Measurements from ENCODE around the gene CLMN. TPM values are rescaled to one million over a fixed set of nuclear protein-coding genes. Genes with fewer than 3 reads are reported as not detected.

The CLMN gene
- total RNA-seq, 5 donors from 2014 or later (not counting 1 experiment from before 2014, with no cell fraction given) = 0.68 to 2.2 (median 0.99) TPM

DNA sequence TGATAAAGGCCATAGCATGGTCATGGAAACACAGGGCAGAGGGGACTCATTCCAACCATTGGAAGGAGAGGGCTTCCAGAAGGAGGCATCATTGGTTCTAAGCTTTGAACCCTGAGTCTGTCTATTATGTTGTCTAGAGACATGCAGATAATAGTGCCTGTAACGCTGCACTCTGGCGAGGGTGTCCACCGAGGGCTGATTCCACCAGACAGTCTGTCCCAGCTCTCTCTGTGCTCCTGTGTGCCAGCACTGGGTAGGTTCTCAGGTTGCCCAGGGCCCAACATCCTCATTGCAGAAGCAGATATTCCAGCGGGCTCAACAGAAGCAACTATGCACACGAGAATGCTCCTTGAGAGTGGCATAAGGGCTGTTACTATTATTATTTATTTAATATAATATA lies 18.7 kb upstream of the CLMN start:
- peaks cover 27 to 31% of the 10 kb centered on the region in 2 donors for H3K27me3 Mint-ChIP-seq
- no peak for DNase-seq
- H3K4me1 Mint-ChIP-seq = no peaks in the 10 kb centered on the region
- WGBS (ENCODE audit: insufficient coverage) = 68% methylated on average over 3 of the region's 5 CpGs
- H3K27ac Mint-ChIP-seq = no peak overlapping the region
- H3K36me3 Mint-ChIP-seq = no peaks in the 10 kb centered on the region
- H3K4me3 ChIP-seq (ENCODE audit: control insufficient read depth in 1 of 2, extremely low read depth in 1 of 2, low read length in 1 of 2) = no peak overlapping the region
- POLR2A ChIA-PET = no interaction called here
- H3K27me3 ChIP-seq (replicated peaks in 1 of 2; ENCODE audit: control insufficient read depth in 2 of 2, extremely low read depth in 1 of 2, insufficient read depth in 2 of 2, low read length in 1 of 2) = peaks cover 3 to 35% of the 10 kb centered on the region in 2 experiments
- no peak overlapping the region for H3K27ac ChIP-seq (ENCODE audit: low read length)
- no peaks in the 10 kb centered on the region for H3K4me1 ChIP-seq (ENCODE audit: control insufficient read depth in 1 of 2, extremely low read depth in 1 of 2, insufficient read depth in 2 of 2, low read length in 2 of 2)
- no peak for ATAC-seq (replicated peaks in 1 of 4)
- no peak overlapping the region for H3K4me3 Mint-ChIP-seq
- H3K36me3 ChIP-seq (ENCODE audit: control insufficient read depth in 2 of 2, extremely low read depth in 1 of 2, insufficient read depth in 1 of 2, low read length in 1 of 2) = no peaks in the 10 kb centered on the region
- H3K9me3 ChIP-seq = no peaks in the 10 kb centered on the region
- CTCF ChIA-PET = no interaction called here
- H3K9me3 Mint-ChIP-seq = no peaks in the 10 kb centered on the region

GRCh38 chr14:95337041-95337595 lies 17.4 kb upstream of the CLMN start:
- Histone ChIP-seq H3K27ac (ENCODE audit: low read length) (no peak overlapping the region), H3K27me3 (replicated peaks in 1 of 2; ENCODE audit: control insufficient read depth in 2 of 2, extremely low read depth in 1 of 2, insufficient read depth in 2 of 2, low read length in 1 of 2) (peaks cover 3 to 34% of the 10 kb centered on the region in 2 experiments), H3K9me3 (no peaks in the 10 kb centered on the region), H3K4me1 (ENCODE audit: control insufficient read depth in 1 of 2, extremely low read depth in 1 of 2, insufficient read depth in 2 of 2, low read length in 2 of 2) (no peaks in the 10 kb centered on the region), H3K4me3 (ENCODE audit: control insufficient read depth in 1 of 2, extremely low read depth in 1 of 2, low read length in 1 of 2) (no peak overlapping the region), H3K36me3 (ENCODE audit: control insufficient read depth in 2 of 2, extremely low read depth in 1 of 2, insufficient read depth in 1 of 2, low read length in 1 of 2) (no peaks in the 10 kb centered on the region)
- no peaks in the 10 kb centered on the region for H3K9me3 Mint-ChIP-seq
- no peak for ATAC-seq (replicated peaks in 1 of 4)
- no peak for DNase-seq
- ChIA-PET POLR2A (no interaction called here), CTCF (interaction anchor here in 1 of 2 donors (0.6 kb wide), 1 partner anchor 326 kb away, joined by 3 read pairs; no protein-coding TSS in a partner anchor)
- H3K36me3 Mint-ChIP-seq = no peaks in the 10 kb centered on the region
- no peaks in the 10 kb centered on the region for H3K4me1 Mint-ChIP-seq
- H3K27me3 Mint-ChIP-seq = peaks cover 27 to 34% of the 10 kb centered on the region in 2 donors
- no peak overlapping the region for H3K27ac Mint-ChIP-seq
- H3K4me3 Mint-ChIP-seq = no peak overlapping the region
- 83% methylated on average over 4 of the region's 10 CpGs for WGBS (ENCODE audit: insufficient coverage)

DNA sequence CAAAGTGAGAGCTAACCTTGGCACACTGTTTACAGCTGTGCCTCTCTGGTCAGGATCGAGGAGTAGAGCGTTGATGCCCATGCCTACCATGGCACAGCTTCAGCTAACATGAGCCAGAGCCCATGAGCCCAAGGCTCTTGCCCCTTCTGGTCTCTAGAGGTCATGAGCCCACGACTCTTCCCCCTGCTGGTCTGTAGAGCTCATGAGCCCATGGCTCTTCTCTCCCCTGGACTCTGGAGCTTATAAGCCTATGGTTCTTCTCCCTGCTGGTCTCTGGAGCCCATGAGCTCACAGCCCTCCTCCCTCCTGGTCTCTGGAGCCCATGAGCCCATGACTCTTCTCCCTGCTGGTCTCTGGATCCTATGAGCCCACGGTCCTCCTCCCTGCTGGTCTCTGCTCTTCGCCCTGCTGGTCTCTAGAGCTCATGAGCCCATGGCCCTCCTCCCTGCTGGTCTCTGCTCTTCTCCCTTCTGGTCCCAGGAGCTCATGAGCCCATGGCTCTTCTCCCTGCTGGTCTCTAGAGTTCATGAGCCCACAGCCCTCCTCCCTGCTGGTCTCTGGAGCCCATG lies 16.6 kb upstream of the CLMN start:
- Histone ChIP-seq H3K27ac (ENCODE audit: low read length) (no peak overlapping the region), H3K4me1 (ENCODE audit: control insufficient read depth in 1 of 2, extremely low read depth in 1 of 2, insufficient read depth in 2 of 2, low read length in 2 of 2) (no peaks in the 10 kb centered on the region), H3K9me3 (no peaks in the 10 kb centered on the region), H3K27me3 (replicated peaks in 1 of 2; ENCODE audit: control insufficient read depth in 2 of 2, extremely low read depth in 1 of 2, insufficient read depth in 2 of 2, low read length in 1 of 2) (peaks cover under 1 to 37% of the 10 kb centered on the region in 2 experiments), H3K36me3 (ENCODE audit: control insufficient read depth in 2 of 2, extremely low read depth in 1 of 2, insufficient read depth in 1 of 2, low read length in 1 of 2) (no peaks in the 10 kb centered on the region), H3K4me3 (ENCODE audit: control insufficient read depth in 1 of 2, extremely low read depth in 1 of 2, low read length in 1 of 2) (no peak overlapping the region)
- H3K27me3 Mint-ChIP-seq = peaks cover 22 to 29% of the 10 kb centered on the region in 2 donors
- no peak overlapping the region for H3K4me3 Mint-ChIP-seq
- no peaks in the 10 kb centered on the region for H3K36me3 Mint-ChIP-seq
- H3K4me1 Mint-ChIP-seq = no peaks in the 10 kb centered on the region
- ATAC-seq (replicated peaks in 1 of 4) = peak in 1 of 4 experiments; percentile 17
- WGBS (ENCODE audit: insufficient coverage) = 60% methylated on average over 5 of the region's 5 CpGs
- DNase-seq = no peak
- no peak overlapping the region for H3K27ac Mint-ChIP-seq
- CTCF ChIA-PET = no interaction called here
- POLR2A ChIA-PET = no interaction called here
- H3K9me3 Mint-ChIP-seq = no peaks in the 10 kb centered on the region

GRCh38 chr14:95335071-95335470 lies 15.4 kb upstream of the CLMN start:
- no peak overlapping the region for H3K4me3 ChIP-seq (ENCODE audit: control insufficient read depth in 1 of 2, extremely low read depth in 1 of 2, low read length in 1 of 2)
- no peak overlapping the region for H3K27ac ChIP-seq (ENCODE audit: low read length)
- Mint-ChIP-seq H3K4me3 (no peak overlapping the region), H3K36me3 (no peaks in the 10 kb centered on the region), H3K9me3 (no peaks in the 10 kb centered on the region), H3K27ac (no peak overlapping the region), H3K4me1 (no peaks in the 10 kb centered on the region), H3K27me3 (peaks cover 17 to 21% of the 10 kb centered on the region in 2 donors)
- 69% methylated on average over 1 of the region's 2 CpGs for WGBS (ENCODE audit: insufficient coverage)
- ChIA-PET POLR2A (no interaction called here), CTCF (no interaction called here)
- H3K9me3 ChIP-seq = no peaks in the 10 kb centered on the region
- no peaks in the 10 kb centered on the region for H3K4me1 ChIP-seq (ENCODE audit: control insufficient read depth in 1 of 2, extremely low read depth in 1 of 2, insufficient read depth in 2 of 2, low read length in 2 of 2)
- DNase-seq (no peak), ATAC-seq (replicated peaks in 1 of 4) (no peak)
- peaks cover 0 to 35% of the 10 kb centered on the region in 2 experiments for H3K27me3 ChIP-seq (replicated peaks in 1 of 2; ENCODE audit: control insufficient read depth in 2 of 2, extremely low read depth in 1 of 2, insufficient read depth in 2 of 2, low read length in 1 of 2)
- H3K36me3 ChIP-seq (ENCODE audit: control insufficient read depth in 2 of 2, extremely low read depth in 1 of 2, insufficient read depth in 1 of 2, low read length in 1 of 2) = no peaks in the 10 kb centered on the region

- no peak overlapping the region for H3K27ac Mint-ChIP-seq
- no peak for ATAC-seq (replicated peaks in 1 of 4)
Observed at GRCh38 chr14:95334044-95334443, 14.3 kb upstream of the CLMN start.

GRCh38 chr14:95332641-95333040 lies 12.9 kb upstream of the CLMN start:
- Histone ChIP-seq H3K4me3 (ENCODE audit: control insufficient read depth in 1 of 2, extremely low read depth in 1 of 2, low read length in 1 of 2) (no peak overlapping the region), H3K27ac (ENCODE audit: low read length) (no peak overlapping the region), H3K9me3 (no peaks in the 10 kb centered on the region), H3K4me1 (ENCODE audit: control insufficient read depth in 1 of 2, extremely low read depth in 1 of 2, insufficient read depth in 2 of 2, low read length in 2 of 2) (no peaks in the 10 kb centered on the region), H3K27me3 (replicated peaks in 1 of 2; ENCODE audit: control insufficient read depth in 2 of 2, extremely low read depth in 1 of 2, insufficient read depth in 2 of 2, low read length in 1 of 2) (peaks cover 0 to 30% of the 10 kb centered on the region in 2 experiments), H3K36me3 (ENCODE audit: control insufficient read depth in 2 of 2, extremely low read depth in 1 of 2, insufficient read depth in 1 of 2, low read length in 1 of 2) (no peaks in the 10 kb centered on the region)
- DNase-seq = no peak
- Mint-ChIP-seq H3K9me3 (no peaks in the 10 kb centered on the region), H3K27ac (no peak overlapping the region), H3K4me1 (peaks cover 0 to 2% (median 0%) of the 10 kb centered on the region in 3 donors), H3K27me3 (peaks cover 16 to 18% of the 10 kb centered on the region in 2 donors), H3K4me3 (no peak overlapping the region), H3K36me3 (no peaks in the 10 kb centered on the region)
- CTCF ChIA-PET = no interaction called here
- ATAC-seq (replicated peaks in 1 of 4) = no peak
- POLR2A ChIA-PET = no interaction called here
- WGBS (ENCODE audit: insufficient coverage) = 92% methylated on average over 2 of the region's 3 CpGs

More at GRCh38 chr14:95334044-95334443, 14.3 kb upstream of the CLMN start:
- Mint-ChIP-seq H3K4me3 (no peak overlapping the region), H3K27me3 (peaks cover 16 to 21% of the 10 kb centered on the region in 2 donors), H3K36me3 (no peaks in the 10 kb centered on the region), H3K9me3 (no peaks in the 10 kb centered on the region), H3K4me1 (no peaks in the 10 kb centered on the region)
- Histone ChIP-seq H3K27ac (ENCODE audit: low read length) (no peak overlapping the region), H3K4me3 (ENCODE audit: control insufficient read depth in 1 of 2, extremely low read depth in 1 of 2, low read length in 1 of 2) (no peak overlapping the region), H3K9me3 (no peaks in the 10 kb centered on the region), H3K4me1 (ENCODE audit: control insufficient read depth in 1 of 2, extremely low read depth in 1 of 2, insufficient read depth in 2 of 2, low read length in 2 of 2) (no peaks in the 10 kb centered on the region), H3K27me3 (replicated peaks in 1 of 2; ENCODE audit: control insufficient read depth in 2 of 2, extremely low read depth in 1 of 2, insufficient read depth in 2 of 2, low read length in 1 of 2) (peaks cover 0 to 33% of the 10 kb centered on the region in 2 experiments), H3K36me3 (ENCODE audit: control insufficient read depth in 2 of 2, extremely low read depth in 1 of 2, insufficient read depth in 1 of 2, low read length in 1 of 2) (no peaks in the 10 kb centered on the region)
- WGBS (ENCODE audit: insufficient coverage) = 75% methylated on average over 4 of the region's 6 CpGs
- CTCF ChIA-PET = no interaction called here
- DNase-seq = no peak
- POLR2A ChIA-PET = no interaction called here

Measured in T-cell (primary cell).